HG03354 (cell line): Measurements from ENCODE around the gene ZNF777.
"Not testable (repeated sequence)": the region's sequence is repeated elsewhere in the genome, so short reads cannot be mapped to it uniquely, and the experiment has no call there.

Source experiments
- ATAC-seq: cut with Tn5 transposase; IDR thresholded peaks from one replicate; pipeline ENCODE4 v1.9.1; 2021; ENCODE audit warnings: mild to moderate bottlenecking; ENCODE audit not compliant: unreplicated experiment, poor library complexity, severe bottlenecking

ZNF777 gene

GRCh38 chr7:149422162-149422913 lies 38.5 kb downstream of the ZNF777 start:
- ATAC-seq, result peak; percentile 96

- ATAC-seq, result no peak
Observed at GRCh38 chr7:149420006-149420405, 40.9 kb downstream of the ZNF777 start.

DNA sequence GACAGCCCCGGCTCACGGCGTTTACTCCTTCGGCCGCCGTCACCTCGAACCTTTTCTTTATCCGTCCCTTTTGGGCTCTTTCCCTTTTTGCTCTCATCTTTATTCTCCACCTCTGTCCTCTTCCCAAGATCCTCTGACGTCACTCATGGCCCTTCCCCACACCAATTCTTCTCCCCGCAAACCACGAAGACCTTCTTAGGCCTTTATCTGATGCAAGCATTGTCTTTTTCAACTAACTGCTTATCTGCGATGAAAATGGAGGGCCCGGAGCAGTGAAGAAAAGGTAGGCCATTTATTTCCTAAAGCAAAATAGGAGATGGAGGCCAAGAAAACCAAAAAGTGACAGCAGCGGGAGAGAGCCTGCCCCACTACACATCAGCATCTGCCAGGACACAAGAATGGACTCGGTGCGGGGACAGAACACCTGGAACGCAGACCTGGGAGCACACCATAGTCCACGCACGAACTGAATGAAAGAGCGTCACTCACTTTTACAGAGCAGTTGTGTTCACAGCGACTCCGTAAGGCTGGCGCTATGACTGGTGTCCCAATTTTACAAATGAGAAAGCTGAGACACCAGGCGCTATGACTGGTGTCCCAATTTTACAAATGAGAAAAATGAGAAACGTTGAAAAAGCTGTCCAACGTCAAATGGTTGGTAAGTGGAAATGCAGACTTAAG lies 45.3 kb downstream of the ZNF777 start:
- ATAC-seq, result peak; percentile 9

DNA sequence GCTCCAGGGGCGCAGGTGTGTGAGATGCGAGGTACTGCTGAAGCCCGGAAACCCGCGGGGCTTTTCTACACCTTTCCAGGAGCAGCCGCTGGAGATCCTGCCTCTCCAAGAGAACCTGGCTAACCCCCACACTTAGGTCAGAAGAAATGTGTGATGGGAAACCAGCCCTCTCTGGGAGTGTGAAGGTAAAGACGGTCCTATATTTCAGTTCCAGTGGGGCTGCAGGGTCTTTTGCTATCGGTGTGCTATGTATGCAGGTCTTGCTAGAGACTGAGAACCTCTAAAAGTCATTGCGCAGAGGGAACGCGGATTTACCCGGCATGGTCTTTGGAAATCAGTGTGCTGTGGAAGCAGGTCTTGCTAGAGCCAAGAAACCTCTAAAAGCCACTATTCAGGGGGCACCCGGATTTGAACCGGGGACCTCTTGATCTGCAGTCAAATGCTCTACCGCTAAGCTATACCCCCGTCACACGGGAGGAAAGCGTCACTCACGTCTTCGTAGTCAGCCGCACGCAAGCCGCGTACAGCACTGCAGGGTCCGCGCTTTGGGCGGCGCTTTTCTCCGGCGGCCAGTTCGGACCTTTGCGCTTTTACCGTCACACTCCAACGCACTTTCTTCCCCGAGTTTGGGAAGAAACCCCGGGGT lies 46.0 kb downstream of the ZNF777 start:
- ATAC-seq, result peak; percentile 86

GRCh38 chr7:149414171-149414570 lies 46.7 kb downstream of the ZNF777 start:
- ATAC-seq, result no peak

DNA sequence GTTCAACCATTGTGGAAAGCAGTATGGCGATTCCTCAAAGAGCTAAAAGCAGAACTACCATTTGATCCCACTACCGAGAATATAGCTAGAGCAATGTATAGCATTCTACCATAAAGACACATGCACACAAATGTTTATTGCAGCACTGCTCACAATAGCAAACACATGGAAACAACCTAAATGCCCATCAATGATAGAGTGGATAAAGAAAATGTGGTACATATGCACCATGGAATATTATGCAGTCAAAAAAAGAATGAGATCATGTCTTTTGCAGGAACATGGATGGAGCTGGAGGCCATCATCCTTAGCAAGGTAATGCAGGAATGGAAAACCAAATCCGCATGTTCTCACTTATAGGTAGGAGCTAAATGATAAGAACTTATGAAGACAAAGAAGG lies 47.8 kb downstream of the ZNF777 start:
- ATAC-seq, result not testable (repeated sequence)

GRCh38 chr7:149409895-149410294 lies 51.0 kb downstream of the ZNF777 start:
- ATAC-seq, result no peak

- ATAC-seq, result no peak
Observed at GRCh38 chr7:149404825-149405224, 56.0 kb downstream of the ZNF777 start.

DNA sequence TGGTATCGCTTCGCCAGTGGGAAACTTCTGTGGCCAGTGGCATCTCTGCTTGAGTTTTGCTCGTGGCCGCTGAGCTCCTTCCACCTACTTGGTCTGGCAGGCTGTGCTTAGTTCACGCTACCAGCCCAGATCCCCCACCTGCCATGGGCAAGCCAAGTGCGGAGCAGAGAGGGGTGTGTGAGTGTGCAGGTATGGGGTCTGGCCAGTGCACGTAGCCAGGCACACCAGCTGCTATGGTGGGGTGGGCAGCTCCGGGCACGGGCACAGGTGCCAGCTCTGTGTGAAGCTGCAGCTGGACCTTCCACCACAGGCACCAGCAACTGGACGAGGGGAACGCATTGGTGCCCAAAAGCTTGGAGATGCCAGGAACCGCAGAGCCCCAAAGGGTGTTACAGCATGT lies 56.5 kb downstream of the ZNF777 start:
- ATAC-seq, result no peak

DNA sequence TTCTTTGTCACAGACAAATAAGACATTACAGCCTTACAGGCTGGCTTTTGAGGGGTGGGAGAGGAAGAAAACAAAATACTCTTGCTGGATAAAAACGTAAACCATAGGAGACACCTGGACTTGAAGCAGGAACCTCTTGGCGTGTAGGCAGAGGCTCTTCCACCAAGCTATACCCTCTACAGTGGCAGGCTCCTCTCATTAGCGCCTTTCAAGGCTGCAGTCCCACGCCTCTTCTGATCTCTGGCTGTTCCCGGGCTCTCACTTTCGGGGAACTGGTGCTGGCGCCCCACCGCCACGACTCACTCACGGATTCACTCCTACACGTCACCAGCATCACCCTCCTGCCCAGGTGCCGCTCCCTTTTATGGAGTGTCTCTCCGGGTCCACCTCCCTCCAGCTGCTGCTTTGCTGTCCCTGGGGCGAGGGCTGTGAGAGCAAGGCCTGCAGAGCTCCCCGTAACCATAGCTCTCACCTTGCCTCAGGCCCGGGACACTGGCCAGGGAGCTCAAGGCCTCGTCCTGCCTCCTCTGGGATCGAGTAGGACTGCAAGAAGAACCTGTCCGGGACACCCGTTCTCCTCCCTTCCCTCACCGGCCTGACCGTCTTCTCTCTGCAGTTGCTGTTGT lies 62.6 kb downstream of the ZNF777 start:
- no peak for ATAC-seq

GRCh38 chr7:149397470-149398043 lies 63.3 kb downstream of the ZNF777 start:
- ATAC-seq, result no peak

DNA sequence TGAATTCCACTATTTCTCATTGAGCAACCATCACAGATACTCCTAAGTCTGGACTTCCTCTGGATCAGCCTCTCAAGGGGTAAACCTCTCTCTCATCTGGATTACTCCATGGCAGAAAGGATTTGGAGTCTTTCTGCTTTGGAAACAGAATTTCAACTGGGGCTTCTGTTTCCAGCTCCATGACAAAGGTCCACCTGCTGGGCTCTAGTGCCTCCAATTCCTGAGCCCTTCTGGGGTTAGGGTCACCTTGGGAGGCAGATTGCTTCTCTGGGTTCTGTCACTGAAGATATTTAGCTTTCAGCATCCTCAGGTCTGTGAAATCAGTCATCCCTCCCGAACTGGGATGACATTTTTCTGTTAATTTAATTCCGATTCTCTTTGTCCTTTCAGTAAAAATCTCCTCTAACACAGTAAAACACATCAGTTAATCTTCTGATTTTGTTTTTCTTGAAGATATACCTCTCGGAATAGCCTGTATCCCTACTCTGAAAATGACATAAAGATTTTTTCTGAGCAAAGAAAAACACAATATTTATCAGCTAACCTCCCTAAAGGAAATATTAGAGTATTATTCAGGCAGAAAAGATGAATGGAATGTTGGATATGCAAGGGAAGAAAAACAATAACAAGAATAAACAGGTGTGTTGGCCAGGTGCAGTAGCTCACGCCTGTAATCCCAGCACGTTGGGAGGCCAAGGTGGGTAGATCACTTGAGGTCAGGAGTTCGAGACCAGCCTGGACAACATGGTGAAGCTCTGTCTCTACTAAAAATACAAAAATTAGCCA lies 72.1 kb downstream of the ZNF777 start:
- ATAC-seq, result not testable (repeated sequence)

DNA sequence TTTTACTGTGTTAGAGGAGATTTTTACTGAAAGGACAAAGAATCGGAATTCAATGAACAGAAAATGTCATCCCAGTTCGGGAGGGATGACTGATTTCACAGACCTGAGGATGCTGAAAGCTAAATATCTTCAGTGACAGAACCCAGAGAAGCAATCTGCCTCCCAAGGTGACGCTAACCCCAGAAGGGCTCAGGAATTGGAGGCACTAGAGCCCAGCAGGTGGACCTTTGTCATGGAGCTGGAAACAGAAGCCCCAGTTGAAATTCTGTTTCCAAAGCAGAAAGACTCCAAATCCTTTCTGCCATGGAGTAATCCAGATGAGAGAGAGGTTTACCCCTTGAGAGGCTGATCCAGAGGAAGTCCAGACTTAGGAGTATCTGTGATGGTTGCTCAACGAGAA lies 74.3 kb downstream of the ZNF777 start:
- not testable (repeated sequence) for ATAC-seq

- no peak for ATAC-seq
Observed at GRCh38 chr7:149385195-149385950, 75.5 kb downstream of the ZNF777 start.
